ENCODE measurements around the gene MGAT3. TPM values are rescaled to one million over a fixed set of nuclear protein-coding genes. Genes with fewer than 3 reads are reported as not detected.
"Not testable (repeated sequence)": the region's sequence is repeated elsewhere in the genome, so short reads cannot be mapped to it uniquely, and the experiment has no call there.

The MGAT3 gene
- total RNA-seq, 2 experiments from 2014 or later: 0.18 to 0.23 TPM

- POLR2A ChIA-PET: interaction anchor here (0.5 to 2.2 kb wide), 20 partner anchors 10 to 837 kb away, joined by 3 to 27 read pairs (median 4); partner anchors contain the start of genes MIEF1, RPL3, RPS19BP1 and TAB1
- peak; percentile 5 for ATAC-seq
- DNase-seq: peak; percentile 55
- H3K4me3 Mint-ChIP-seq: peak overlapping the region; percentile 86
- CTCF ChIA-PET: interaction anchor here (0.8 to 5.5 kb wide), 7 partner anchors 10 to 881 kb away, joined by 3 to 27 read pairs (median 4); partner anchors contain the start of genes MIEF1 and RPL3
- peaks cover 57% of the 10 kb centered on the region for H3K36me3 Mint-ChIP-seq (ENCODE audit: low read depth)
- peaks cover 66% of the 10 kb centered on the region for H3K4me1 Mint-ChIP-seq
- intact Hi-C loops (cut with DNase I, micrococcal nuclease): loop anchor here in 1 of 2 experiments (2.0 to 10.0 kb wide), 2 partner anchors 16 to 114 kb away; partner anchors contain the start of gene MIEF1
- no peaks in the 10 kb centered on the region for H3K9me3 Mint-ChIP-seq (ENCODE audit: low read depth)
- H3K27me3 Mint-ChIP-seq: no peaks in the 10 kb centered on the region
- H3K27ac Mint-ChIP-seq: peak overlapping the region; percentile 99
Measured at GRCh38 chr22:39518996-39519680, 62.3 kb downstream of the MGAT3 start.

GRCh38 chr22:39519681-39520225 lies 62.9 kb downstream of the MGAT3 start:
- no peaks in the 10 kb centered on the region for H3K9me3 Mint-ChIP-seq (ENCODE audit: low read depth)
- ATAC-seq (peak; percentile 90), DNase-seq (peak; percentile 98)
- intact Hi-C loops (cut with DNase I, micrococcal nuclease): loop anchor here (1.0 to 10.0 kb wide), 11 partner anchors 13 to 815 kb away; partner anchors contain the start of genes MIEF1 (in 2 of the 2), RPS19BP1 (in 2 of the 2), APOBEC3C (in 1 of the 2) and CBX7 (in 1 of the 2)
- peak overlapping the region; percentile 99 for H3K27ac Mint-ChIP-seq
- H3K27me3 Mint-ChIP-seq: no peaks in the 10 kb centered on the region
- CTCF ChIA-PET: interaction anchor here (0.8 to 1.6 kb wide), 6 partner anchors 9 to 880 kb away, joined by 3 to 9 read pairs (median 4); partner anchors contain the start of genes MIEF1 and RPL3
- peaks cover 57% of the 10 kb centered on the region for H3K36me3 Mint-ChIP-seq (ENCODE audit: low read depth)
- POLR2A ChIA-PET: interaction anchor here (0.5 to 2.2 kb wide), 22 partner anchors 9 to 1060 kb away, joined by 3 to 27 read pairs (median 4); partner anchors contain the start of genes MIEF1, RPL3, RPS19BP1 and TAB1
- peaks cover 67% of the 10 kb centered on the region for H3K4me1 Mint-ChIP-seq
- H3K4me3 Mint-ChIP-seq: peak overlapping the region; percentile 86

- Mint-ChIP-seq H3K27ac (peak within 1 kb of the TSS; percentile 99), H3K4me1 (peaks cover 67% of the 10 kb centered on the region), H3K4me3 (peak within 1 kb of the TSS; percentile 86), H3K36me3 (ENCODE audit: low read depth) (peaks cover 59% of the 10 kb centered on the region), H3K27me3 (no peaks in the 10 kb centered on the region), H3K9me3 (ENCODE audit: low read depth) (no peaks in the 10 kb centered on the region)
- ATAC-seq (peak; percentile 28), DNase-seq (peak; percentile 93)
- ChIA-PET CTCF (interaction anchor here (0.8 to 1.6 kb wide), 7 partner anchors 8 to 880 kb away, joined by 3 to 9 read pairs (median 4); partner anchors contain the start of genes MIEF1 and RPL3), POLR2A (interaction anchor here (0.6 to 2.2 kb wide), 22 partner anchors 9 to 1059 kb away, joined by 3 to 27 read pairs (median 4); partner anchors contain the start of genes MIEF1, RPL3, RPS19BP1 and TAB1)
- intact Hi-C loops (cut with DNase I, micrococcal nuclease): loop anchor here (1.0 to 10.0 kb wide), 9 partner anchors 12 to 816 kb away; partner anchors contain the start of genes RPL3 (in 2 of the 2), RPS19BP1 (in 2 of the 2), APOBEC3C (in 1 of the 2) and CBX7 (in 1 of the 2)
Measured at GRCh38 chr22:39520226-39521105, 63.7 kb downstream of the MGAT3 start, which contains the start of gene ATF4. TSS of gene ATF4 (plus strand) at chr22:39520562. CDS start at chr22:39521446, 884 bp downstream.

- ChIA-PET POLR2A (interaction anchor here (1.2 to 2.2 kb wide), 2 partner anchors 8 to 19 kb away, joined by 5 to 25 read pairs; partner anchors contain the start of gene MIEF1), CTCF (interaction anchor here (1.1 to 1.6 kb wide), 2 partner anchors 8 to 14 kb away, joined by 5 to 6 read pairs; no protein-coding TSS in a partner anchor)
- H3K9me3 Mint-ChIP-seq (ENCODE audit: low read depth); DNase-seq; ATAC-seq; H3K27me3 Mint-ChIP-seq: not testable (repeated sequence)
- Mint-ChIP-seq H3K36me3 (ENCODE audit: low read depth) (peaks cover 56% of the 10 kb centered on the region), H3K27ac (peak overlapping the region; percentile 99), H3K4me1 (peaks cover 65% of the 10 kb centered on the region), H3K4me3 (peak overlapping the region; percentile 86)
- intact Hi-C loops (cut with DNase I, micrococcal nuclease): loop anchor here (1.0 to 10.0 kb wide), 4 partner anchors 202 to 816 kb away; partner anchors contain the start of genes APOBEC3C (in 1 of the 2), CBX7 (in 1 of the 2), GTPBP1 (in 1 of the 2) and JOSD1 (in 1 of the 2)
Measured at GRCh38 chr22:39521106-39521885, 64.5 kb downstream of the MGAT3 start.

- ChIA-PET CTCF (interaction anchor here (0.7 to 2.2 kb wide), 4 partner anchors 9 to 206 kb away, joined by 3 to 13 read pairs (median 6); no protein-coding TSS in a partner anchor), POLR2A (interaction anchor here (0.7 to 3.4 kb wide), 8 partner anchors 10 to 800 kb away, joined by 3 to 26 read pairs (median 4); partner anchors contain the start of genes MIEF1, RPL3, RPS19BP1 and TAB1)
- H3K4me3 Mint-ChIP-seq: peak overlapping the region; percentile 86
- H3K9me3 Mint-ChIP-seq (ENCODE audit: low read depth); ATAC-seq; H3K27me3 Mint-ChIP-seq; DNase-seq: not testable (repeated sequence)
- intact Hi-C loops (cut with DNase I, micrococcal nuclease): loop anchor here in 1 of 2 experiments (5.0 to 10.0 kb wide), 3 partner anchors 370 to 817 kb away; partner anchors contain the start of genes APOBEC3C, CBX7, GTPBP1 and JOSD1
- peak overlapping the region; percentile 99 for H3K27ac Mint-ChIP-seq
- peaks cover 56% of the 10 kb centered on the region for H3K36me3 Mint-ChIP-seq (ENCODE audit: low read depth)
- H3K4me1 Mint-ChIP-seq: peaks cover 63% of the 10 kb centered on the region
Measured at GRCh38 chr22:39522091-39522490, 65.3 kb downstream of the MGAT3 start.

- intact Hi-C loops (cut with DNase I, micrococcal nuclease): loop anchor here in 1 of 2 experiments (5.0 to 10.0 kb wide), 3 partner anchors 370 to 818 kb away; partner anchors contain the start of genes APOBEC3C, CBX7, GTPBP1 and JOSD1
- DNase-seq (peak; percentile 56), ATAC-seq (peak; percentile 1)
- Mint-ChIP-seq H3K4me3 (peak overlapping the region; percentile 86), H3K9me3 (ENCODE audit: low read depth) (no peaks in the 10 kb centered on the region), H3K27ac (peak overlapping the region; percentile 99), H3K36me3 (ENCODE audit: low read depth) (peaks cover 60% of the 10 kb centered on the region), H3K4me1 (peaks cover 65% of the 10 kb centered on the region), H3K27me3 (no peaks in the 10 kb centered on the region)
- ChIA-PET CTCF (interaction anchor here (0.6 to 2.2 kb wide), 12 partner anchors 9 to 514 kb away, joined by 3 to 13 read pairs (median 3); no protein-coding TSS in a partner anchor), POLR2A (interaction anchor here (0.7 to 3.4 kb wide), 10 partner anchors 9 to 799 kb away, joined by 3 to 26 read pairs (median 4); partner anchors contain the start of genes MIEF1, RPL3, RPS19BP1 and TAB1)
Measured at GRCh38 chr22:39522567-39523300, 65.9 kb downstream of the MGAT3 start.

GRCh38 chr22:39524089-39524752 lies 67.4 kb downstream of the MGAT3 start:
- ChIA-PET CTCF (interaction anchor here (0.7 to 3.8 kb wide), 5 partner anchors 9 to 32 kb away, joined by 3 to 17 read pairs (median 4); partner anchors contain the start of gene MIEF1), POLR2A (interaction anchor here (0.6 to 3.4 kb wide), 6 partner anchors 9 to 1257 kb away, joined by 3 to 26 read pairs (median 4); partner anchors contain the start of gene RPL3)
- Mint-ChIP-seq H3K27me3 (no peaks in the 10 kb centered on the region), H3K4me3 (peak overlapping the region; percentile 32), H3K36me3 (ENCODE audit: low read depth) (peaks cover 69% of the 10 kb centered on the region), H3K4me1 (peaks cover 68% of the 10 kb centered on the region), H3K27ac (peak overlapping the region; percentile 84), H3K9me3 (ENCODE audit: low read depth) (no peaks in the 10 kb centered on the region)
- intact Hi-C loops (cut with DNase I, micrococcal nuclease): loop anchor here in 1 of 2 experiments (5.0 to 10.0 kb wide), 3 partner anchors 372 to 819 kb away; partner anchors contain the start of genes APOBEC3C, CBX7, GTPBP1 and JOSD1
- DNase-seq (no peak), ATAC-seq (no peak)
